Measurements from ENCODE around the gene KLK1.

The KLK1 gene

DNA sequence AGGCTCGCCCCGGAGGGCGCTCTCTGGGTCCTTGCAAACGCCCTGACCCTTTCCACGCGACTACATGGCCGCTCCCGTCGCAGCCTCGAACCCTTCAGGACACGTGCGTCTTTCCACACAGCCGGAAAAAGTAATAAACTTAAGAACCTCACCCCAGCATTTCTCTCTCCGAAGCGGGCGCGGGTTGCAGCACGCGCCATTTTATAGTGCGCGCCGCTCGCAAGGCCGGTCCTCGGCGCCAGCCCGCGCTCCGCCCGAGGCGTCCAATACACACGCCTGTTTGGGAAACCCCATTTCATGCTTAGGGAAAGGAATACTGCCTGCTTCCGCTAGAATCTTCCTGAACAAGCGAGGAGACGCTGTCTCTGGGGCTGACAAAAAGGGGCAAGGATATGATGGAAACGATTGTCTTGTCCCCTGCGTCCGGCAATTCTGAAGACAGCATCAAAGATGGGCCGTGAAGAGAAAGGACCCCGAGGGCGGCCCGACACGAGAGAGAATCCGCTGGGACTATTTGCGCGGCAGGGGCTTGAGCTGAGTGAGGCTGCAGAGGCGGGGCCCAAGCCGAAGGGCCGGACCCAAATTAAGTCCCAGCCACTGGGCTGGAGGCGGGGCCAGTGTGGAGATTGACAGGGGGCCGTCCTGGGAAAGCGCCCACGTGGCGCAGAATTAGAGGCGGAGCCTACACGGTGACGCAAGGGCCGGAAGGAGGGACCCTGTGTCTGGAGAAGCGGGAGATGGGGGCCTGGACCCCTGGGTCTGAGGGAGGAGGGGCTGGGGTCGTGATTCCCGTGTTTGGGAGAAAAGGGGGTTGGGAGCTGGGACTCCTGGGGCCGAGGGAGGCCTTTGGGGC lies 18.9 kb downstream of the KLK1 start:
- no peak for TF ChIP-seq CTCF (IDR thresholded peaks at IDR 0.05; ENCODE audit: low read depth, low read length)
- in situ Hi-C loops (cut with HindIII; ENCODE audit: low sequenced_read_pairs): no loop called here
- peak overlapping the region; percentile 99 for H3K4me3 ChIP-seq (ENCODE audit: low read depth, low read length)
- DNase-seq (ENCODE audit: low read depth, low spot score): peak; percentile 99

- TF ChIP-seq CTCF (IDR thresholded peaks at IDR 0.05; ENCODE audit: low read depth, low read length): no peak
- no peak for DNase-seq (ENCODE audit: low read depth, low spot score)
- in situ Hi-C loops (cut with HindIII; ENCODE audit: low sequenced_read_pairs): no loop called here
- H3K4me3 ChIP-seq (ENCODE audit: low read depth, low read length): peak overlapping the region; percentile 99
Observed at GRCh38 chr19:50803633-50804419, 19.8 kb downstream of the KLK1 start.

DNA sequence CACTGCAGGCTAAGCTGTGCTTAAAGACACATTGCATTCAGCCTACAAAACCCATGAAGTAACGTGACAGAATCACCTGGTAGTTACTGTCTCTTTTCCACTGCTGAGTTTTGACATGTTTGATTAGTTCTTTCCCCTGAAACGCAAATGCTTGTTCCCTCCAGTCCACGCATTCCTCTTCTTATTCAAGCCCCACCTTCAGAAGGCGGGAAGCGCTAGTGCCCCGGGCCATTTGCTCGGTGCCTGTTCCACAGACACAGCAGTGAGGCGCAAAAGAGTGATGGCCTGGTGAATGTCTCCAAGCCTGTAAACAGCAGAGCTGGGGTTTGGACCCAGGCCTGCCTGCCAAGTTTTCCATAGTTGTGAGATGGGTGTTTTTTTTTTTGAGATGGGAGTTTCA lies 22.5 kb downstream of the KLK1 start:
- no peak for TF ChIP-seq CTCF (IDR thresholded peaks at IDR 0.05; ENCODE audit: low read depth, low read length)
- in situ Hi-C loops (cut with HindIII; ENCODE audit: low sequenced_read_pairs): no loop called here
- no peak overlapping the region for H3K4me3 ChIP-seq (ENCODE audit: low read depth, low read length)
- DNase-seq (ENCODE audit: low read depth, low spot score): no peak

- DNase-seq (ENCODE audit: low read depth, low spot score): no peak
- in situ Hi-C loops (cut with HindIII; ENCODE audit: low sequenced_read_pairs): no loop called here
- TF ChIP-seq CTCF (IDR thresholded peaks at IDR 0.05; ENCODE audit: low read depth, low read length): no peak
- H3K4me3 ChIP-seq (ENCODE audit: low read depth, low read length): no peak overlapping the region
Observed at GRCh38 chr19:50799547-50799851, 24.1 kb downstream of the KLK1 start.

DNA sequence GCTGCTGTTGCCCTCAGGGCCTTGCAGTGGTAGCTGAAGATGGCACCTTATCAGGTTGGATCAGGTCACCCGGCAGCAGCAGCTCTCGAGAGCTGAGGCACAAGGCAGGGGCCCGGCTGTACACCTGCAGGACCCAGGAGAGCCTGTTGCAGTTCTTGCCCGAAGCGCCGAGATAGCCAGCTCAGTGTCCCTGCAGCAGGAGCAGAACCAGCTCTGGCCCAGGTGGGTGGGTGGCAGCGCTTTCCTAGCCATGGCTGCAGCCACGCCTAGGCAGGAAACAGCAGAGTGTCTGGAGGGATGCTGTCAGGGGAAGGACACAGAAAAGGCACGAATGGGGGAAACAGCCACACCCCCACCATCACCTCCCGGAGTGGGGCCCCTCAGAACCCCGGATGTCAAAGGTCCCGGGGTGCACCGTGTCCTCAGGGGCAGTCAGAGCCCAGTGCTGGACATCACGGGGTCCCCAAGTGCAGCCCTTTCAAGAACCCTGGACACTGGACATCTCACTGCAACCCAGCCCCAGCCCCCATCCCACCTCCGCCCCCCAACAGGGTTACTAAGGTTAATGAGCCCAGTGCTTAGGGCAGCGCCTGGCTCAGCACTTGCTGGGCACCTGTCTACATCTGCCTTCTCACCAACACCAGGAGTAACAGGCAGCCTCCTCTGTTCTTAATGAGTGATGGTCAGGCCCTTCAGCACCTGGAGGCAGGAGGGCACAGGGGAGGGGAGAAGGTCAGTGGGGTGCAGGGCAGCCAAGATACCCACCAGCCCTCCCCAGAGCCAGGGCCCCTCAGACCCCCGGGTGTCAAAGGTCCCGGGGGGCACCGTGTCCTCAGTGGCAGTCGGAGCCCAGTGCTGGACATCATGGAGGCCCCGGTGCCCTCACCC lies 24.7 kb downstream of the KLK1 start:
- in situ Hi-C loops (cut with HindIII; ENCODE audit: low sequenced_read_pairs): no loop called here
- no peak for TF ChIP-seq CTCF (IDR thresholded peaks at IDR 0.05; ENCODE audit: low read depth, low read length)
- no peak for DNase-seq (ENCODE audit: low read depth, low spot score)
- no peak overlapping the region for H3K4me3 ChIP-seq (ENCODE audit: low read depth, low read length)
